GM06990 (cell line): ENCODE measurements around the gene FUBP3.

Experiments
- DNase-seq: peaks from one replicate; pipeline ENCODE4 v3.0.0-alpha.2; 2011; ENCODE audit not compliant: insufficient read length; ENCODE audit errors: extremely low read depth
- H3K27me3 ChIP-seq: replicated peaks from 2 replicates; pipeline ENCODE4 v1.6.0; 2011; ENCODE audit warnings: low read length; ENCODE audit not compliant: control insufficient read depth, insufficient read depth
- H3K36me3 ChIP-seq: 2 replicates; pipeline ENCODE4 v1.5.1; 2011; ENCODE audit warnings: low read length; ENCODE audit not compliant: control insufficient read depth, insufficient read depth
- H3K4me3 ChIP-seq: replicated peaks from 2 replicates; pipeline ENCODE4 v1.5.1; 2011; ENCODE audit warnings: low read depth, mild to moderate bottlenecking, control low read depth, low read length
- CTCF ChIP-seq: IDR thresholded peaks from 2 replicates; pipeline ENCODE4 v1.5.1; 2011; ENCODE audit warnings: low read length, control low read depth, mild to moderate bottlenecking, inconsistent platforms; ENCODE audit not compliant: insufficient read depth, poor library complexity, severe bottlenecking

FUBP3 gene

GRCh38 chr9:130578865-130579737 is at the start of gene FUBP3:
Gene FUBP3, plus strand, starts transcription at chr9:130579577. Its CDS starts 104 bp downstream, at chr9:130579681.
- peak; percentile 89 for DNase-seq
- Histone ChIP-seq H3K27me3 (no peaks in the 10 kb centered on the region), H3K36me3 (peaks cover 5% of the 10 kb centered on the region), H3K4me3 (peak within 1 kb of the TSS; percentile 83)
- TF ChIP-seq CTCF = no peak

GRCh38 chr9:130530938-130531337 is 48.4 kb upstream of the FUBP3 start:
- Histone ChIP-seq H3K27me3 (peaks cover 2% of the 10 kb centered on the region; the same call in 1 of the 2 replicates), H3K36me3 (no peaks in the 10 kb centered on the region), H3K4me3 (no peak overlapping the region)
- DNase-seq = no peak
- no peak for TF ChIP-seq CTCF

GRCh38 chr9:130531670-130532069 is 47.7 kb upstream of the FUBP3 start:
- Histone ChIP-seq H3K36me3 (no peaks in the 10 kb centered on the region), H3K27me3 (peaks cover 2% of the 10 kb centered on the region; the same call in 1 of the 2 replicates), H3K4me3 (no peak overlapping the region)
- no peak for DNase-seq
- TF ChIP-seq CTCF = no peak

GRCh38 chr9:130532426-130533080 is 46.8 kb upstream of the FUBP3 start:
- DNase-seq = no peak
- Histone ChIP-seq H3K27me3 (peaks cover 5% of the 10 kb centered on the region; the same call in 1 of the 2 replicates), H3K4me3 (no peak overlapping the region), H3K36me3 (no peaks in the 10 kb centered on the region)
- TF ChIP-seq CTCF = no peak

GRCh38 chr9:130535818-130536521 is 43.4 kb upstream of the FUBP3 start:
- TF ChIP-seq CTCF = no peak
- no peak overlapping the region for H3K4me3 ChIP-seq

More at GRCh38 chr9:130535818-130536521, 43.4 kb upstream of the FUBP3 start:
- peaks cover 11% of the 10 kb centered on the region for H3K27me3 ChIP-seq
- no peaks in the 10 kb centered on the region for H3K36me3 ChIP-seq
- no peak for DNase-seq
